SIG-M5 (cell line): Measurements from ENCODE around the gene ERFL.

Source experiments
- DNase-seq: peaks from one replicate; lab custom pipeline; 2025; lab: John Stamatoyannopoulos, UW

The ERFL gene

GRCh38 chr19:41928221-41928683, at the start of gene ERFL:
Gene ERFL (minus strand): TSS chr19:41928449. CDS start chr19:41912919, 15,530 bp downstream.
- no peak for DNase-seq

GRCh38 chr19:41977916-41978315, 49.7 kb upstream of the ERFL start:
- DNase-seq: no peak

GRCh38 chr19:41974652-41975051, 46.4 kb upstream of the ERFL start:
- DNase-seq: no peak

GRCh38 chr19:41971363-41971762, 43.1 kb upstream of the ERFL start:
- DNase-seq: no peak

- no peak for DNase-seq
Observed at GRCh38 chr19:41969772-41970458, 41.7 kb upstream of the ERFL start.

GRCh38 chr19:41968751-41969595, 40.7 kb upstream of the ERFL start:
- no peak for DNase-seq

GRCh38 chr19:41967054-41967783, 39.0 kb upstream of the ERFL start:
- DNase-seq: no peak

GRCh38 chr19:41965106-41965505, 36.9 kb upstream of the ERFL start:
- no peak for DNase-seq

- peak; percentile 3 for DNase-seq
Observed at GRCh38 chr19:41960973-41961372, 32.7 kb upstream of the ERFL start.

GRCh38 chr19:41959056-41960053, 31.1 kb upstream of the ERFL start, which contains the start of gene RABAC1:
Gene RABAC1 (minus strand): TSS chr19:41959321. CDS start chr19:41959292, 29 bp downstream.
- peak; percentile 72 for DNase-seq

- no peak for DNase-seq
Observed at GRCh38 chr19:41958367-41959055, 30.3 kb upstream of the ERFL start.

- DNase-seq: no peak
Observed at GRCh38 chr19:41957838-41958366, 29.7 kb upstream of the ERFL start.

GRCh38 chr19:41957161-41957837, 29.1 kb upstream of the ERFL start:
- DNase-seq: no peak

GRCh38 chr19:41956621-41957020, 28.4 kb upstream of the ERFL start:
- no peak for DNase-seq

- no peak for DNase-seq
Observed at GRCh38 chr19:41955521-41955920, 27.3 kb upstream of the ERFL start.

- no peak for DNase-seq
Observed at GRCh38 chr19:41951686-41952172, 23.5 kb upstream of the ERFL start.

GRCh38 chr19:41947091-41947490, 18.8 kb upstream of the ERFL start:
- no peak for DNase-seq

- no peak for DNase-seq
Observed at GRCh38 chr19:41945135-41945766, 17.0 kb upstream of the ERFL start.

GRCh38 chr19:41944336-41944735, 16.1 kb upstream of the ERFL start:
- DNase-seq: no peak
